Esophagus muscularis mucosa (tissue), 4 donors: Measurements from ENCODE around the gene RET. TPM values are rescaled to one million over a fixed set of nuclear protein-coding genes. Genes with fewer than 3 reads are reported as not detected.

Source experiments
- DNase-seq: peaks from one replicate; pipeline ENCODE4 v3.0.0-alpha.2; 2017; ENCODE audit errors: extremely low spot score
- H3K27ac ChIP-seq, 4 donors: fragments of 200-600 bp; sonication (generic); replicated peaks in 1 of 4; 1 replicate in 3 of 4; 2 replicates in 1 of 4; pipeline ENCODE4 v1.5.1; 2016 to 2019; ENCODE audit warnings: mild to moderate bottlenecking in 1 of 4
- H3K27me3 ChIP-seq, 4 donors: fragments of 200-600 bp; sonication (generic); one replicate each; pipeline versions ENCODE4 v1.5.1 to v1.6.0; 2016 to 2019
- H3K36me3 ChIP-seq, 4 donors: fragments of 200-600 bp; sonication (generic); one replicate each; pipeline ENCODE4 v1.5.1; 2016 to 2019
- H3K4me1 ChIP-seq, 4 donors: fragments of 200-600 bp; sonication (generic); one replicate each; pipeline ENCODE4 v1.5.1; 2016 to 2019
- H3K4me3 ChIP-seq, 4 donors: fragments of 200-600 bp; sonication (generic); 1 replicate in 2 of 4; 2 replicates in 2 of 4; pipeline ENCODE4 v1.5.1; 2016 to 2019; ENCODE audit warnings: mild to moderate bottlenecking in 4 of 4, moderate library complexity in 1 of 4
- H3K9me3 ChIP-seq, 4 donors: fragments of 200-600 bp; sonication (generic); 1 replicate in 3 of 4; 2 replicates in 1 of 4; pipeline ENCODE4 v1.5.1; 2016 to 2019
- CTCF ChIP-seq, 3 experiments: fragments of 200-600 bp in 2 of 3; fragments of 450-650 bp in 1 of 3; sonication (generic) in 2 of 3; IDR thresholded peaks; one replicate each; pipeline ENCODE4 v1.5.1; 2017 to 2019; ENCODE audit warnings: antibody characterized with exemption in 3 of 3, mild to moderate bottlenecking in 2 of 3, moderate library complexity in 1 of 3
- EP300 ChIP-seq: sonication (generic); formaldehyde crosslinking; IDR thresholded peaks from one replicate; pipeline ENCODE4 v1.6.1; 2017; ENCODE audit warnings: antibody characterized with exemption
- POLR2A ChIP-seq: fragments of 450-650 bp; IDR thresholded peaks from one replicate; pipeline ENCODE4 v1.6.1; 2017; ENCODE audit warnings: antibody characterized with exemption, moderate library complexity, mild to moderate bottlenecking, low read depth
- POLR2AphosphoS5 ChIP-seq, 2 donors: sonication (generic); formaldehyde crosslinking; IDR thresholded peaks; one replicate each; pipeline ENCODE4 v1.6.1; 2017; ENCODE audit warnings: antibody characterized with exemption in 2 of 2
- WGBS: methylation state at CpG from one replicate; pipeline ENCODE4 v1.1.5; 2018; 5-methylcytosine and 5-hydroxymethylcytosine counted together
- intact Hi-C: fragments of 100-400 bp; cut with DNase I; formaldehyde crosslinking; loops from one replicate; pipeline ENCODE4 v1.15.1; 2023
- total RNA-seq, 4 donors: library from RNA; depleted of rRNA; stranded (reverse); fragments of >200 nt; gene quantifications; one replicate each; pipeline versions ENCODE4 v1.1.0 to v1.2.1, GENCODE V29; 2016

RET gene
- total RNA-seq, 4 donors from 2014 or later = 1.7 to 4.0 (median 3.0) TPM

GRCh38 chr10:43064331-43065075 is 12.4 kb upstream of the RET start:
- H3K36me3 ChIP-seq = no peaks in the 10 kb centered on the region
- no peak for TF ChIP-seq EP300
- TF ChIP-seq CTCF (IDR thresholded peaks at IDR 0.05) = no peak
- TF ChIP-seq POLR2AphosphoS5 (IDR thresholded peaks at IDR 0.05) = no peak
- TF ChIP-seq POLR2A = no peak
- 75% methylated on average over 9 of the region's 11 CpGs for WGBS
- H3K4me1 ChIP-seq = no peaks in the 10 kb centered on the region
- peaks cover 0 to 13% (median 0%) of the 10 kb centered on the region in 4 donors for H3K27me3 ChIP-seq
- no peak overlapping the region for H3K4me3 ChIP-seq
- DNase-seq = no peak
- H3K9me3 ChIP-seq = no peaks in the 10 kb centered on the region
- intact Hi-C loops = no loop called here
- H3K27ac ChIP-seq = no peak overlapping the region

GRCh38 chr10:43065234-43065633 is 11.6 kb upstream of the RET start:
- H3K4me1 ChIP-seq = no peaks in the 10 kb centered on the region
- intact Hi-C loops = no loop called here
- no peak for TF ChIP-seq CTCF (IDR thresholded peaks at IDR 0.05)
- TF ChIP-seq EP300 = no peak
- no peak for TF ChIP-seq POLR2A
- TF ChIP-seq POLR2AphosphoS5 (IDR thresholded peaks at IDR 0.05) = no peak
- no peak overlapping the region for H3K4me3 ChIP-seq
- peaks cover 0 to 17% (median 0%) of the 10 kb centered on the region in 4 donors for H3K27me3 ChIP-seq
- H3K9me3 ChIP-seq = no peaks in the 10 kb centered on the region
- no peaks in the 10 kb centered on the region for H3K36me3 ChIP-seq
- WGBS = 60% methylated on average over 1 of the region's 1 CpG
- no peak overlapping the region for H3K27ac ChIP-seq
- no peak for DNase-seq

GRCh38 chr10:43065761-43066160 is 11.1 kb upstream of the RET start:
- Histone ChIP-seq H3K27me3 (peaks cover 0 to 23% (median 0%) of the 10 kb centered on the region in 4 donors), H3K4me1 (no peaks in the 10 kb centered on the region), H3K36me3 (no peaks in the 10 kb centered on the region), H3K27ac (no peak overlapping the region), H3K9me3 (no peaks in the 10 kb centered on the region), H3K4me3 (no peak overlapping the region)
- no peak for DNase-seq
- TF ChIP-seq CTCF (IDR thresholded peaks at IDR 0.05) (no peak), POLR2A (no peak), POLR2AphosphoS5 (IDR thresholded peaks at IDR 0.05) (no peak), EP300 (no peak)
- WGBS = 96% methylated on average over 6 of the region's 6 CpGs
- intact Hi-C loops = no loop called here

GRCh38 chr10:43066481-43066880 is 10.4 kb upstream of the RET start:
- Histone ChIP-seq H3K27ac (no peak overlapping the region), H3K4me1 (no peaks in the 10 kb centered on the region), H3K27me3 (peaks cover 0 to 26% (median 0%) of the 10 kb centered on the region in 4 donors), H3K4me3 (no peak overlapping the region), H3K36me3 (no peaks in the 10 kb centered on the region), H3K9me3 (no peaks in the 10 kb centered on the region)
- WGBS = 94% methylated on average over 3 of the region's 3 CpGs
- TF ChIP-seq POLR2AphosphoS5 (IDR thresholded peaks at IDR 0.05) (no peak), POLR2A (no peak), EP300 (no peak), CTCF (IDR thresholded peaks at IDR 0.05) (no peak)
- intact Hi-C loops = no loop called here
- DNase-seq = no peak
